Skeletal muscle tissue (tissue), 4 donors: ENCODE data around the gene LHX3. TPM values are rescaled to one million over a fixed set of nuclear protein-coding genes. Genes with fewer than 3 reads are reported as not detected.
"Not testable (repeated sequence)": the region's sequence is repeated elsewhere in the genome, so short reads cannot be mapped to it uniquely, and the experiment has no call there.

Source experiments
- H3K27ac ChIP-seq: one replicate; pipeline ENCODE4 v1.7.0; 2013; ENCODE audit warnings: mild to moderate bottlenecking, low read depth, low read length, inconsistent platforms
- H3K27me3 ChIP-seq, 3 donors: one replicate each; pipeline ENCODE4 v1.7.0; 2013; ENCODE audit warnings: low read length in 3 of 3; ENCODE audit not compliant: control insufficient read depth in 3 of 3, insufficient read depth in 3 of 3
- H3K36me3 ChIP-seq, 3 donors: one replicate each; pipeline ENCODE4 v1.7.0; 2013; ENCODE audit warnings: low read length in 3 of 3; ENCODE audit not compliant: control insufficient read depth in 3 of 3, insufficient read depth in 3 of 3
- H3K4me1 ChIP-seq, 3 donors: one replicate each; pipeline ENCODE4 v1.7.0; 2013; ENCODE audit warnings: low read length in 3 of 3, mild to moderate bottlenecking in 3 of 3; ENCODE audit not compliant: control insufficient read depth in 3 of 3, insufficient read depth in 3 of 3
- H3K4me3 ChIP-seq, 3 donors: one replicate each; pipeline ENCODE4 v1.7.0; 2013; ENCODE audit warnings: low read length in 3 of 3
- H3K9ac ChIP-seq, 3 donors: one replicate each; pipeline ENCODE4 v1.7.0; 2013; ENCODE audit warnings: low read length in 3 of 3, mild to moderate bottlenecking in 3 of 3, moderate library complexity in 2 of 3, low read depth in 1 of 3
- H3K9me3 ChIP-seq, 3 donors: one replicate each; pipeline ENCODE4 v1.7.0; 2013; ENCODE audit warnings: low read length in 3 of 3; ENCODE audit not compliant: control insufficient read depth in 3 of 3
- total RNA-seq: library from RNA; depleted of rRNA; stranded (reverse); fragments of >200 nt; gene quantifications from one replicate; pipeline ENCODE4 v1.2.3, GENCODE V29; 2014
- donor health status: Osteomylitis.

The LHX3 gene
- total RNA-seq, 1 donor from 2014 or later, result not detected

- Histone ChIP-seq H3K9me3 (no peaks in the 10 kb centered on the region), H3K27me3 (peaks cover 20 to 43% (median 33%) of the 10 kb centered on the region in 3 donors), H3K36me3 (no peaks in the 10 kb centered on the region), H3K4me3 (no peak overlapping the region), H3K4me1 (no peaks in the 10 kb centered on the region), H3K9ac (no peak overlapping the region), H3K27ac (no peak overlapping the region)
Measured at GRCh38 chr9:136154943-136155342, 50.0 kb downstream of the LHX3 start.

- Histone ChIP-seq H3K4me3 (no peak overlapping the region), H3K9ac (no peak overlapping the region), H3K27ac (no peak overlapping the region), H3K9me3 (no peaks in the 10 kb centered on the region), H3K27me3 (peaks cover 19 to 42% (median 40%) of the 10 kb centered on the region in 3 donors), H3K4me1 (no peaks in the 10 kb centered on the region), H3K36me3 (no peaks in the 10 kb centered on the region)
Measured at GRCh38 chr9:136153381-136154065, 51.4 kb downstream of the LHX3 start.

GRCh38 chr9:136152931-136153330 is 52.0 kb downstream of the LHX3 start:
- peaks cover 0 to 2% (median 0%) of the 10 kb centered on the region in 3 donors for H3K4me1 ChIP-seq
- no peak overlapping the region for H3K27ac ChIP-seq
- no peak overlapping the region for H3K4me3 ChIP-seq
- H3K36me3 ChIP-seq, result no peaks in the 10 kb centered on the region
- H3K9ac ChIP-seq, result no peak overlapping the region
- H3K9me3 ChIP-seq, result no peaks in the 10 kb centered on the region
- H3K27me3 ChIP-seq, result peaks cover 25 to 44% (median 40%) of the 10 kb centered on the region in 3 donors

GRCh38 chr9:136152543-136152866 is 52.4 kb downstream of the LHX3 start:
- Histone ChIP-seq H3K27ac (no peak overlapping the region), H3K36me3 (no peaks in the 10 kb centered on the region), H3K9ac (no peak overlapping the region), H3K9me3 (no peaks in the 10 kb centered on the region), H3K27me3 (peaks cover 29 to 44% (median 40%) of the 10 kb centered on the region in 3 donors), H3K4me3 (no peak overlapping the region), H3K4me1 (peaks cover 0 to 2% (median 0%) of the 10 kb centered on the region in 3 donors)

GRCh38 chr9:136151848-136152542 is 52.9 kb downstream of the LHX3 start:
- Histone ChIP-seq H3K4me1 (peaks cover 0 to 2% (median 0%) of the 10 kb centered on the region in 3 donors), H3K27me3 (peaks cover 35 to 46% (median 46%) of the 10 kb centered on the region in 3 donors), H3K36me3 (no peaks in the 10 kb centered on the region), H3K9me3 (no peaks in the 10 kb centered on the region), H3K4me3 (no peak overlapping the region), H3K27ac (no peak overlapping the region), H3K9ac (no peak overlapping the region)

- Histone ChIP-seq H3K4me3 (no peak overlapping the region), H3K9me3 (no peaks in the 10 kb centered on the region), H3K9ac (no peak overlapping the region), H3K27ac (no peak overlapping the region), H3K36me3 (no peaks in the 10 kb centered on the region), H3K4me1 (peaks cover 0 to 2% (median 0%) of the 10 kb centered on the region in 3 donors), H3K27me3 (peaks cover 39 to 49% (median 46%) of the 10 kb centered on the region in 3 donors)
Measured at GRCh38 chr9:136151214-136151804, 53.6 kb downstream of the LHX3 start.

GRCh38 chr9:136150664-136151213 is 54.2 kb downstream of the LHX3 start:
- H3K36me3 ChIP-seq, H3K4me1 ChIP-seq, H3K9me3 ChIP-seq, H3K27ac ChIP-seq, H3K4me3 ChIP-seq, H3K9ac ChIP-seq: not testable (repeated sequence)
- H3K27me3 ChIP-seq, result peaks cover 40 to 49% (median 46%) of the 10 kb centered on the region in 3 donors

- Histone ChIP-seq H3K27me3 (peaks cover 40 to 49% (median 46%) of the 10 kb centered on the region in 3 donors), H3K4me1 (peaks cover 0 to 2% (median 0%) of the 10 kb centered on the region in 3 donors), H3K36me3 (no peaks in the 10 kb centered on the region), H3K9me3 (no peaks in the 10 kb centered on the region), H3K4me3 (no peak overlapping the region), H3K27ac (no peak overlapping the region), H3K9ac (no peak overlapping the region)
Measured at GRCh38 chr9:136149853-136150252, 55.1 kb downstream of the LHX3 start.

- Histone ChIP-seq H3K27ac (no peak overlapping the region), H3K9me3 (no peaks in the 10 kb centered on the region), H3K36me3 (no peaks in the 10 kb centered on the region), H3K4me3 (no peak overlapping the region), H3K9ac (no peak overlapping the region), H3K4me1 (peaks cover 0 to 2% (median 0%) of the 10 kb centered on the region in 3 donors), H3K27me3 (peaks cover 43 to 52% (median 48%) of the 10 kb centered on the region in 3 donors)
Measured at GRCh38 chr9:136149337-136149736, 55.6 kb downstream of the LHX3 start.

GRCh38 chr9:136148766-136149165 is 56.2 kb downstream of the LHX3 start:
- Histone ChIP-seq H3K4me3 (no peak overlapping the region), H3K9me3 (no peaks in the 10 kb centered on the region), H3K27me3 (peaks cover 48 to 58% (median 54%) of the 10 kb centered on the region in 3 donors)

More at GRCh38 chr9:136148766-136149165, 56.2 kb downstream of the LHX3 start:
- no peak overlapping the region for H3K27ac ChIP-seq
- no peak overlapping the region for H3K9ac ChIP-seq
- no peaks in the 10 kb centered on the region for H3K36me3 ChIP-seq
- H3K4me1 ChIP-seq, result peaks cover 0 to 2% (median 0%) of the 10 kb centered on the region in 3 donors
